Thymus (tissue), 11 donors: ENCODE data around the gene TUNAR. TPM values are rescaled to one million over a fixed set of nuclear protein-coding genes. Genes with fewer than 3 reads are reported as not detected.

Experiments used
- DNase-seq, 9 donors: peaks; one replicate each; pipeline ENCODE4 v3.0.0-alpha.2; 2013; ENCODE audit warnings: low spot score in 9 of 9, low read depth in 6 of 9, missing footprints in 1 of 9
- H3K27ac ChIP-seq, 2 donors: one replicate each; pipeline ENCODE4 v1.5.1; 2013; ENCODE audit warnings: control low read depth in 1 of 2, low read depth in 1 of 2, low read length in 1 of 2, mild to moderate bottlenecking in 1 of 2, moderate library complexity in 1 of 2
- H3K27me3 ChIP-seq, 2 donors: one replicate each; pipeline ENCODE4 v1.5.1; 2013; ENCODE audit warnings: low read length in 1 of 2; ENCODE audit not compliant: control insufficient read depth in 2 of 2, insufficient read depth in 1 of 2
- H3K36me3 ChIP-seq, 2 donors: one replicate each; pipeline ENCODE4 v1.5.1; 2013; ENCODE audit warnings: low read length in 1 of 2, mild to moderate bottlenecking in 1 of 2, moderate library complexity in 1 of 2; ENCODE audit not compliant: control insufficient read depth in 2 of 2, insufficient read depth in 2 of 2
- H3K4me1 ChIP-seq, 2 donors: one replicate each; pipeline ENCODE4 v1.5.1; 2013; ENCODE audit warnings: low read length in 2 of 2; ENCODE audit not compliant: control insufficient read depth in 2 of 2, insufficient read depth in 2 of 2
- H3K4me3 ChIP-seq, 2 donors: one replicate each; pipeline ENCODE4 v1.5.1; 2013; ENCODE audit warnings: low read length in 2 of 2, control low read depth in 1 of 2, mild to moderate bottlenecking in 1 of 2
- H3K9me3 ChIP-seq, 2 donors: one replicate each; pipeline ENCODE4 v1.5.1; 2013; ENCODE audit warnings: low read length in 1 of 2, mild to moderate bottlenecking in 1 of 2; ENCODE audit not compliant: control insufficient read depth in 2 of 2, insufficient read depth in 1 of 2
- WGBS: extraction: QIAGEN DNeasy Blood & Tissue Kit; methylation state at CpG from one replicate; pipeline ENCODE4 v1.1.7; 2013; 5-methylcytosine and 5-hydroxymethylcytosine counted together
- polyA plus RNA-seq: library from polyadenylated mRNA; stranded (reverse); fragments of 200-250 nt; gene quantifications from one replicate; pipeline ENCODE4 v1.2.3, GENCODE V29; 2013
- total RNA-seq: library from RNA; stranded (reverse); fragments of 120-200 nt; gene quantifications from one replicate; pipeline ENCODE4 v1.2.4, GENCODE V29; 2013
- donor health status: healthy.

TUNAR gene
- total and polyA plus RNA-seq, 2 donors, result 0.09 to 0.18 TPM

- Histone ChIP-seq H3K27me3 (no peaks in the 10 kb centered on the region), H3K4me3 (no peak overlapping the region), H3K4me1 (no peaks in the 10 kb centered on the region), H3K27ac (no peak overlapping the region), H3K9me3 (no peaks in the 10 kb centered on the region), H3K36me3 (no peaks in the 10 kb centered on the region)
- WGBS, result 17% methylated on average over 3 of the region's 3 CpGs
- peak in 1 of 9 donors; percentile 2 for DNase-seq
Observed at GRCh38 chr14:95862243-95862642, 14.4 kb upstream of the TUNAR start.

DNA sequence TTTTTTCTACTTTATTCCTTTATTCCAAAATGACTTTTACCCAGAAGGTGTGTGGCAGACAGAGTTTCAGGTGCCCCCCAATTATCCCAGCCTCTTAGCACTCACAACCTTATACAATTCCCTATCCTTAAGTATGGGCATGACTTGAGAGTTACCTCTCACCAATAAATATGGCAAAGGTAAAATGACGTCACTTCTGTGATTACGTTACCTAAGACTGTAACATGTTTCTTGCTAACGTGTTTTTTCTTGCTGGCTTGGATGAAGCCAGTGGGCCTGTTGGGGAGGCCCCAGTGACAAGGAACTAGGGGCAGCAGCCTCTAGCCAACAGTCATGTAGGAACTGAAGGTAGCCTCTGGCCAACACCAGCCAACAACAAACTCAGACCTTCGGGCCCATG is 13.3 kb upstream of the TUNAR start:
- H3K4me3 ChIP-seq, result no peak overlapping the region
- no peak for DNase-seq
- WGBS, result 92% methylated on average over 4 of the region's 4 CpGs
- no peaks in the 10 kb centered on the region for H3K27me3 ChIP-seq
- no peaks in the 10 kb centered on the region for H3K4me1 ChIP-seq
- no peaks in the 10 kb centered on the region for H3K36me3 ChIP-seq
- no peak overlapping the region for H3K27ac ChIP-seq
- no peaks in the 10 kb centered on the region for H3K9me3 ChIP-seq

GRCh38 chr14:95869776-95870175 is 6.9 kb upstream of the TUNAR start:
- no peaks in the 10 kb centered on the region for H3K4me1 ChIP-seq
- 89% methylated on average over 6 of the region's 6 CpGs for WGBS
- H3K4me3 ChIP-seq, result no peak overlapping the region
- no peaks in the 10 kb centered on the region for H3K9me3 ChIP-seq
- H3K36me3 ChIP-seq, result no peaks in the 10 kb centered on the region
- H3K27ac ChIP-seq, result no peak overlapping the region
- H3K27me3 ChIP-seq, result peaks cover 0 to 8% of the 10 kb centered on the region in 2 donors
- DNase-seq, result no peak

- Histone ChIP-seq H3K27me3 (peaks cover 5 to 18% of the 10 kb centered on the region in 2 donors), H3K36me3 (no peaks in the 10 kb centered on the region), H3K27ac (no peak overlapping the region), H3K4me3 (no peak overlapping the region), H3K9me3 (no peaks in the 10 kb centered on the region), H3K4me1 (no peaks in the 10 kb centered on the region)
- no peak for DNase-seq
- WGBS, result 94% methylated on average over 7 of the region's 7 CpGs
Observed at GRCh38 chr14:95870772-95871171, 5.9 kb upstream of the TUNAR start.

DNA sequence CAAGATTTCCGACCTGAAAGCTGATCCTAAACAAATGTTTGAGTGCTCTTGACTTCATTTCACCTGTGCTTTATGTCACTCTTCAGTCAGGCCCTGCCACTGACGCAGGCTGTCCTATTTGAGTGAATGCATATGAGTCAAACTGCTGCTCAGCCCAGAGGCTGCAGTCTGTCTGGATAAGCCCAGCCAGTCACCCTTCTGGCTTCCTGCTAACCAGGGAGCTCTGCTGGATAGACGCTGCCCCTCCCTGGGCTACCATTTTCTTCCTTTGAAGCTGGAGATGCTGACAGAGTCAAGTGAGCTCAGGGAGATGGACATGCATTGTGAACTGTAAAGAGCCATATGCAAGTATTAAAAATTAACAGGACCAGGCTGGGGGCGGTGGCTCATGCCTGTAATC is 5.1 kb upstream of the TUNAR start:
- peaks cover 13 to 25% of the 10 kb centered on the region in 2 donors for H3K27me3 ChIP-seq
- no peaks in the 10 kb centered on the region for H3K9me3 ChIP-seq
- H3K27ac ChIP-seq, result no peak overlapping the region
- H3K36me3 ChIP-seq, result no peaks in the 10 kb centered on the region
- no peaks in the 10 kb centered on the region for H3K4me1 ChIP-seq
- no peak for DNase-seq
- no peak overlapping the region for H3K4me3 ChIP-seq
- 84% methylated on average over 4 of the region's 4 CpGs for WGBS

DNA sequence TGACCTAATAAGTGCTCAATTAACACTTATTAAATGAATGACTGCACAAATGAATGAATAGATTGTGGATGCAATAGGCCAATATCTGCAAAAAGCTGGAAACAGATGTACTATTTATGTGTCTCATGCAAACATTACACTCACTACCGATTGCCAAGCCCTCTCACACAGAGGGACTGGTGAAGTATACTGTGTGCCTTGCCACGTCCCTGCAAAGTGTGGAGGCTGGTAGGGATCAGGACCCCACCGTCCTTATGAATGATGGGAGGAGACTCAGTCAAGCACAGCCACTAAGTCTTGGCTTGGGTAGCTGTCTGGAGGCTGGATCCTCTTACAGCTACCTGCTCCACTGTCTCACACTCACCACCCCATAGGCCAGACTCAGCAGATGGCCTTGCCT is 3.9 kb upstream of the TUNAR start:
- no peak overlapping the region for H3K27ac ChIP-seq
- H3K27me3 ChIP-seq, result peaks cover 23 to 38% of the 10 kb centered on the region in 2 donors
- H3K36me3 ChIP-seq, result no peaks in the 10 kb centered on the region
- H3K4me3 ChIP-seq, result no peak overlapping the region
- 80% methylated on average over 3 of the region's 3 CpGs for WGBS
- no peaks in the 10 kb centered on the region for H3K9me3 ChIP-seq
- DNase-seq, result no peak
- H3K4me1 ChIP-seq, result no peaks in the 10 kb centered on the region

DNA sequence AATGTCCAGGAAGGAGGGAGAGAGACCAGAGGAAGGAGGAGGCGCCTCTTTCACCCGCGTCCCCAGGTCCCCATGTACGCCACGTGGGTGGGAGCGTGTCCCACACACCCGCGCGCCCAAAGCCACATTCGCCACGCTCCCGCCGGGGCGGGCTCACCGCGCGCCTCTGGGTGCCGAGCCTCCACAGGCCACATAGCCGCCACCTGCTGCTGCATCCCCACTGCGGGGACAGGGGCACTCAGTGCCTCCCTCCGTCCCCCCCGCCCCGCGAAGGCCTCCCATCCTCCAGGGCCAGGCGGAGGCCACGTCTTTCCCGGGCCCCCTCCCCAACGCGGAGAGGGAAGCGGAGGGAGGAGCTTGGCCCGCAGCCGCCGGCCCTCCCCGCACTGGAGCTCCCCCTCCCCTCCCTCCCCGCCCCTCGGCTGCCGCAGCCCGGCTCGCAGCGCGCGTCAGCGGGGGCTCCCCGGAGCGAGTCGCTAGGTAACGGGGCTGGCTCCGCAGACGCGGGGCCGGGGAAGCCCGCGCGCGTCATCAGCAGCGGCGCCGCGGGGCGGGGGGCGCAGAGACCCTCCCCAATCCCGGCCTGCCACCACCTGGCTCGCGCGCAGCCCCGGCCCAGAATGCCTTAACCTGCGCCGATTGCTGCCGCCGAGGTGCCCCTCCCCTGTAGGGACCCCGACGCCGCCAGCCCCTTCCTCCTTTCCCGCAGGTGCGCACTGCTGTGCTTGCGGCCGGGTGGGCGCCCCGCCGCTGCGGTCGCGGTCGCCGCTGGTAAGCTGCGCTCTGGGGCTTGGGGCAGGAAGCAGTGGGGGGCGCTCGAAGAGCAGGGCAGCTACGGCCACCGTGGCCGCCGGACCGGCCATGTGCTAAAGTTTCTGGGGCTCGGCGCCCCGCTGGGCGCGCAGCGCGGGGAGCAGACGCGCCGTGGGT is 536 bp upstream of the TUNAR start:
- no peak overlapping the region for H3K4me3 ChIP-seq

GRCh38 chr14:95877633-95878032 is 1.0 kb downstream of the TUNAR start:
- DNase-seq, result no peak
- H3K27ac ChIP-seq, result no peak overlapping the region
- WGBS, result 90% methylated on average over 4 of the region's 4 CpGs
- H3K9me3 ChIP-seq, result no peaks in the 10 kb centered on the region
- no peaks in the 10 kb centered on the region for H3K36me3 ChIP-seq
- no peaks in the 10 kb centered on the region for H3K4me1 ChIP-seq
- H3K27me3 ChIP-seq, result peaks cover 30 to 52% of the 10 kb centered on the region in 2 donors
- H3K4me3 ChIP-seq, result no peak overlapping the region

More for the DNA sequence above, 536 bp upstream of the TUNAR start:
- no peak for DNase-seq
- H3K9me3 ChIP-seq, result no peaks in the 10 kb centered on the region
- no peaks in the 10 kb centered on the region for H3K36me3 ChIP-seq
- 4% methylated on average over 103 of the region's 103 CpGs for WGBS
- no peak overlapping the region for H3K27ac ChIP-seq
- H3K4me1 ChIP-seq, result no peaks in the 10 kb centered on the region
- H3K27me3 ChIP-seq, result peaks cover 30 to 52% of the 10 kb centered on the region in 2 donors

- H3K27ac ChIP-seq, result no peak overlapping the region
- no peak for DNase-seq
- H3K9me3 ChIP-seq, result no peaks in the 10 kb centered on the region
- H3K27me3 ChIP-seq, result no peaks in the 10 kb centered on the region
- 80% methylated on average over 3 of the region's 3 CpGs for WGBS
- H3K4me1 ChIP-seq, result no peaks in the 10 kb centered on the region
- H3K36me3 ChIP-seq, result no peaks in the 10 kb centered on the region
- H3K4me3 ChIP-seq, result no peak overlapping the region
Observed at GRCh38 chr14:95884377-95884776, 7.7 kb downstream of the TUNAR start.
